Astrocyte (in vitro differentiated cells and primary cell): ENCODE measurements around the gene ADAMTS13.

Experiments
- CTCF ChIP-seq: IDR thresholded peaks from 2 replicates; pipeline ENCODE4 v1.5.1; 2011; ENCODE audit warnings: low read depth, mild to moderate bottlenecking, inconsistent platforms, low read length, moderate library complexity; ENCODE audit not compliant: insufficient read depth
- EZH2 ChIP-seq: IDR thresholded peaks from 2 replicates; pipeline ENCODE4 v1.6.1; 2012; ENCODE audit warnings: mild to moderate bottlenecking, low read length, inconsistent platforms; ENCODE audit not compliant: insufficient read depth

- no peak for TF ChIP-seq CTCF
- no peak for TF ChIP-seq EZH2
Measured at GRCh38 chr9:133484671-133485437, 62.7 kb downstream of the ADAMTS13 start.
